EH (cell line): ENCODE data around the gene MAFB.
"Not testable (repeated sequence)": the region's sequence is repeated elsewhere in the genome, so short reads cannot be mapped to it uniquely, and the experiment has no call there.

Experiments used
- DNase-seq: peaks from one replicate; pipeline ENCODE4 v3.0.0-alpha.2; 2015; ENCODE audit warnings: low read depth

MAFB gene

GRCh38 chr20:40689100-40689942, at the start of gene MAFB:
Gene MAFB (minus strand): TSS chr20:40689236. CDS start chr20:40688850, 386 bp downstream.
- DNase-seq: peak; percentile 84

- not testable (repeated sequence) for DNase-seq
Observed at GRCh38 chr20:40736468-40736867, 47.4 kb upstream of the MAFB start.

GRCh38 chr20:40728996-40729395, 40.0 kb upstream of the MAFB start:
- no peak for DNase-seq

- DNase-seq: peak; percentile 4
Observed at GRCh38 chr20:40728470-40728869, 39.4 kb upstream of the MAFB start.

GRCh38 chr20:40727960-40728359, 38.9 kb upstream of the MAFB start:
- DNase-seq: no peak

- DNase-seq: no peak
Observed at GRCh38 chr20:40726776-40727175, 37.7 kb upstream of the MAFB start.

- DNase-seq: no peak
Observed at GRCh38 chr20:40724566-40724965, 35.5 kb upstream of the MAFB start.

GRCh38 chr20:40720826-40721225, 31.8 kb upstream of the MAFB start:
- DNase-seq: no peak

GRCh38 chr20:40720099-40720498, 31.1 kb upstream of the MAFB start:
- DNase-seq: no peak

GRCh38 chr20:40718982-40719729, 30.1 kb upstream of the MAFB start:
- DNase-seq: no peak

- DNase-seq: no peak
Observed at GRCh38 chr20:40718214-40718977, 29.4 kb upstream of the MAFB start.

GRCh38 chr20:40717343-40717865, 28.4 kb upstream of the MAFB start:
- DNase-seq: no peak

- no peak for DNase-seq
Observed at GRCh38 chr20:40715491-40715890, 26.5 kb upstream of the MAFB start.

GRCh38 chr20:40714916-40715315, 25.9 kb upstream of the MAFB start:
- DNase-seq: no peak

- DNase-seq: no peak
Observed at GRCh38 chr20:40714109-40714508, 25.1 kb upstream of the MAFB start.

- no peak for DNase-seq
Observed at GRCh38 chr20:40713508-40713907, 24.5 kb upstream of the MAFB start.

- no peak for DNase-seq
Observed at GRCh38 chr20:40711079-40711478, 22.0 kb upstream of the MAFB start.

GRCh38 chr20:40710603-40711002, 21.6 kb upstream of the MAFB start:
- DNase-seq: no peak

- no peak for DNase-seq
Observed at GRCh38 chr20:40706977-40707582, 18.0 kb upstream of the MAFB start.

GRCh38 chr20:40705413-40705812, 16.4 kb upstream of the MAFB start:
- DNase-seq: no peak

GRCh38 chr20:40704828-40705227, 15.8 kb upstream of the MAFB start:
- DNase-seq: no peak

GRCh38 chr20:40703975-40704530, 15.0 kb upstream of the MAFB start:
- DNase-seq: no peak
